GM12892 (cell line): Measurements from ENCODE around the gene CDH23.

Experiments
- DNase-seq: peaks from one replicate; pipeline ENCODE4 v3.0.0; 2011; ENCODE audit not compliant: insufficient read length
- FAIRE-seq: peaks from 2 replicates; lab custom pipeline; 2011; peaks lifted over from hg19 to GRCh38; lab: Jason Lieb, UNC
- POLR2A ChIP-seq: IDR thresholded peaks from 2 replicates; pipeline ENCODE4 v1.6.1; 2011; ENCODE audit warnings: low read depth, low read length, control low read depth
- POLR2AphosphoS5 ChIP-seq: IDR thresholded peaks from 2 replicates; pipeline ENCODE4 v1.6.1; 2011; ENCODE audit warnings: low read depth, low read length, control low read depth
- TAF1 ChIP-seq: IDR thresholded peaks from 2 replicates; pipeline ENCODE4 v1.6.1; 2011; ENCODE audit warnings: low read depth, mild to moderate bottlenecking, control low read depth, low read length, borderline replicate concordance

CDH23 gene

DNA sequence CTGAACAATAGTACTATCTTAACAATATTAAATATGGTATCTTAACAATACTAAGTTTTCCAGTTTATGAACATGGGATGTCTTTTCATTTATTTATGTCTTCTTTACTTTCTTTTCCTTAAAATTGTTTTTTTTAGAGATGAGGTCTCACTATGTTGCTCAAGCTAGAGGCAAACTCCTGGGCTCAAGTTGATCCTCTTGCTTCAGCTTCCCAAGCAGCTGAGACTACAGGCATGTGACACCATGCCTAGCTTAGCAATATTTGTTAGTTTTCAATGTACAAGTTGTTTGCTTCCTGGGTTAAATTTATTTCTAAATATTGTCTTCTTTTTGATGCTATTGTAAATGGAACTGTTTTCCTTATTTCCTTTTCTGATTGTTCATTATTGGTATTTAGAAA, 16.9 kb downstream of the CDH23 start:
- DNase-seq: no peak
- TF ChIP-seq TAF1 (no peak), POLR2A (no peak), POLR2AphosphoS5 (no peak)
- FAIRE-seq: no peak

- TF ChIP-seq POLR2AphosphoS5 (no peak), POLR2A (no peak), TAF1 (no peak)
- no peak for DNase-seq
- no peak for FAIRE-seq
Observed at GRCh38 chr10:71414359-71414758, 17.6 kb downstream of the CDH23 start.

DNA sequence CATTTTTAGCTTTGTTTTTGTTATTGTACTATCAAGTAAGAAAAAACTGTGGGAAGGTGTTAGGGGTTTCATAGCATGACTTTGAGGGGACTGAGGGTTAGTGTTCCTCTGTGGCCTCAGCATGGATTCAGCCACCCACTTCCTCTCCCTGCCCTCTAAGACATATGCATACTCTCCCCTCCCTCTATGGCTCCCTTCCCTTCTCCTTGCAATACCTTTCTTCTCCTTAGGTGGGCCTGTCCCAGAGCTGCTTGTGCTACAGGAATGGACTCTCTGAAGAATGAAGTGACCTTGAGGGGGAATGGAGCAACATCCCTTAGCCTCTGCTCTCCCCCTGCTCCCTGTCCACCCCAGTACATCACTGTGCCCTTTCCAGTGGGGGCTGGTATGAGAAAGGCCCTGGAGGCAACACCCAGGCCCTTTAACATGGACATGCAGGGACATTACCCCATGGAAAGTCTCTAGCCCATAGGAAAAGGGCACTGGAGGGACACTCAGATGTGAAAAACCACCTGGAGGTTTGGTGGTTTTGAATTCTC, 22.4 kb downstream of the CDH23 start:
- DNase-seq: no peak
- no peak for FAIRE-seq
- TF ChIP-seq POLR2AphosphoS5: no peak
- no peak for TF ChIP-seq TAF1
- no peak for TF ChIP-seq POLR2A

DNA sequence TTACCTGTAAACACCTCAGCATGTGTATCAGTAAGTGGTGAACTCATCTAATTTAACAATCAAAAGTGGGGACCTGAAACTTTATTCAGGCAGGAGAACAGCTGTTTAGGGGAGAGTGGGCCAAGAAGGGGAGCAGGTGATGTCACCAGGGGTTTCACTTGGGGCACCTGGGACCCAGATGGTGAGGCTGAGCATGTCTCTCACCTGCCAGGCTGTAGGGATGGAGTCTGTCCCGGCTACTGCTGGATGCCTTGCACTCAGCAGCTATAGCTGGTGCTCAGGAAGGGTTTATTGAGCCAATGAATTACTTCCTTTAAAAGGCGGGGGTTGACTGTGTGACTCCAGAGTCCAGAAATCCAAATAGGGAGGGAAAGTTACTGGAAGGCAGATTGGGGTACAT, 23.0 kb downstream of the CDH23 start:
- TF ChIP-seq POLR2A: no peak
- no peak for TF ChIP-seq POLR2AphosphoS5
- no peak for TF ChIP-seq TAF1
- FAIRE-seq: no peak
- no peak for DNase-seq

DNA sequence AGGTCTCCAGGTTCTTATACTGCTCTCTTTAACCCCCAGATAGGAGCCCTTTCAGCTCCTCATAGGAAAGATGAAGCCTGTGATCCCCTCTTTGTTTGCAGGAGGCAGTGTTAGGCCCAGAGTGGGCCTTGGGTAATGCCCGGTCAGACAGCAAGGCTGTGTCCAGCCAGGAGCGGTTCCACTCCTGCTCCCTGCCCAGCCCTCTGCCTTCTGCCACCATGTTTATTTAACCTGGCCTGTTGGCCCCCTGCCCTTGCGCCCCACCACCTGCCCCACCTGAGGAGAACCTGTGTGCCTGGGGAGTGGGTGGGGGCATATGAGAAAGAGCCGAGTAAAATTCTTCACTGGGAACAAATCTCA, 24.3 kb downstream of the CDH23 start:
- no peak for TF ChIP-seq POLR2A
- TF ChIP-seq POLR2AphosphoS5: no peak
- TF ChIP-seq TAF1: no peak
- DNase-seq (no peak), FAIRE-seq (no peak)

DNA sequence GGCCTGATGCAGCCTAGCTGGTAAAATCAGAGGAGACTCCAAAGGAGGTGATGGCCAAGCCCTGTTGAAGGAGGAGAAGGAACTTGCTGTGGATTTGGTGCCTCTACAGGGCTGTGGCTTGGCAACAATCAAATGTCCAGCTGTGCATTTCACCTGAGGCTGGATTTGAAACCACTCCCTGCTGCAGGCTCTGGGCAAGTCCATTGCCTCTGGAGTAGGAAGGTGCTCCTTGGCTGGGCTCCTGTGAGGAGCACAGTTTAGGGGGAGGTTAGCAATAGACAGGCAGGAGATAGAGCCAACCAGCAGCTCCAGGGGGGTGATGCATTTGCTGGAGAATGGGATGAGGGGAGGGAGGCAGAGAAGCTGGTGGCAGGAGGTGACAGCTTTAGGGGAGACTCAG, 26.5 kb downstream of the CDH23 start:
- no peak for TF ChIP-seq POLR2A
- TF ChIP-seq POLR2AphosphoS5: no peak
- no peak for TF ChIP-seq TAF1
- FAIRE-seq: no peak
- no peak for DNase-seq

DNA sequence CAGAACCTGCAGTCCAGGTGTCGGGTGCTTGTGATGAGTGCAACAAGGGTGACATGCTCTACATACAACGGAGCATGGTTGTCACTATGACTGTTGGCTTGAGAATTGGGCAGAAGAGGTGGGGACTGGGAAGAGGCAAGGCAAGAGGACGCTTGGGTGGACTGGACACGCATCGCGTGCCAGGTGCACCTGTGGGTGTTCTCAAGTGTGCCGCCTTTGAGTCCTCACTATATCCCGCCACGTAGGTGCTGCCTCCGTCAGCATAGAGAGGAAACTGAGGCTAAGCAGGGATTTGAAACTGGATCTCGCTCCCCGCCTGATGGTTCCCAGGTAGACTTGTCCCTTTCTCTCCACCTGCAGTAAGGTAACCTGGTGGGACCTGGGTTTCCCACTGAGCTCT, 27.2 kb downstream of the CDH23 start:
- TF ChIP-seq TAF1 (no peak), POLR2A (no peak), POLR2AphosphoS5 (no peak)
- FAIRE-seq: no peak
- DNase-seq: no peak

GRCh38 chr10:71424496-71425194, 27.9 kb downstream of the CDH23 start:
- no peak for TF ChIP-seq POLR2AphosphoS5
- TF ChIP-seq POLR2A: no peak
- TF ChIP-seq TAF1: no peak
- DNase-seq (no peak), FAIRE-seq (no peak)

GRCh38 chr10:71426058-71426605, 29.4 kb downstream of the CDH23 start:
- TF ChIP-seq POLR2A: no peak
- no peak for TF ChIP-seq TAF1
- no peak for TF ChIP-seq POLR2AphosphoS5
- FAIRE-seq: no peak
- no peak for DNase-seq

DNA sequence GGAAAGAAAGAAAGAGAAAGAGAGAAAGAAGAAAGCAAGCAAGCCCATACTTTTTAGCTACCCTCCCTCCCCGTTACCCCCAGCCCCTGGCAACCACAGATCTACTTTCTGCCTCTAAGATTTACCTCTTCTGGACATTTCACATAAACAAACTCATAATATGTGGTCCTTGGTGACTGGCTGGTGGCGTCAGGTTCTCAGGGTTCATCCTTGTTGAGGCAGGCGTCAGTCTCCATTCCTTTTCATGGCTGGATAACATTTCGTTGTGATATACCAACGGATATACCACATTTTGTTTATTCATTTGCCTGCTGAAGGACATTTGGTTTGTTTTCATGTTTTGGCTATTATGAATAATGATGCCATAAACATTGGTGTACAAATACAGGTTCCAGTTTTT, 30.5 kb downstream of the CDH23 start:
- DNase-seq (no peak), FAIRE-seq (no peak)
- no peak for TF ChIP-seq POLR2A
- no peak for TF ChIP-seq TAF1
- TF ChIP-seq POLR2AphosphoS5: no peak

DNA sequence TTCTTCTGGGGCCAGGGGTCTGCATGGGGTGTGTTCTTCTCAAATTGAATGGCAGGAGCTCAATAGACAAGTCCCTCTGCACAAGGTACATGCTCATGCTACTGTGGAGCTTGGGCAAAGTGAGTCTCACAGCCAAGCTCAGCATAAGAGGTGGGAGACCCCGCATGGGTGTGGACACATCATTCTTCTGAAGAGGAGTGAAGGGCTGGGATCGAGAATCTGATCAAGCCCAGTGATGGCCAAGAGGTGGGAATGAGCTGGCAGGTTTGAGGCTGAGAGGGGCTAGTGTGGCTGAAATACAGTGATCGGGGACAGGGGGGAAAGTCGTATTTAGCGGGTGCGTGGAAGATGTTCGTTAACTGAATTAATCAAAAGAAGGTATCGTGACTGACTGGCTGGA, 32.6 kb downstream of the CDH23 start:
- TF ChIP-seq POLR2AphosphoS5 (no peak), TAF1 (no peak), POLR2A (no peak)
- DNase-seq (no peak), FAIRE-seq (no peak)

DNA sequence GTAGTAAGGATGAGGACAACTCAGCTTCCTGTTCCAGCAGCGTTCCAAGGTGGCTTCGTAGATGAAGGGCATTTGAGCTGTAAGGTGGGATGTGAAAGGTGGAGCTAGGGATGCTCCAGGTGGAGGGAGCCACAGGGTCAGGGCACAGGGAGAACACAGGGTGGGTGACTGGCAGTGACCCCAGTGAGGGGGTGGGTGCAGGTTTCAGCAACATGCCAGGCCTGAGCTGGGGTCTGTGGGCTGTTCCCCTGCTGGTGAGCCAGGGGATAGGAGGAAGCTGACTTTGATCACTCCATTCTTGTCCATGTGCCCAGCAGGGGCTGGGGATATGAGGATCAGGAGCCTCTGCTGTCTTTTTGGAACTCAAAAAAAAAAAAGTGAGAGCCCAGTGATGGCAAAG, 33.2 kb downstream of the CDH23 start:
- FAIRE-seq: no peak
- no peak for TF ChIP-seq POLR2AphosphoS5
- no peak for TF ChIP-seq TAF1
- no peak for TF ChIP-seq POLR2A
- DNase-seq: no peak
